Measurements from ENCODE around the gene ZNF557. TPM values are rescaled to one million over a fixed set of nuclear protein-coding genes. Genes with fewer than 3 reads are reported as not detected.

ZNF557 gene
- total RNA-seq, 2 experiments from 2014 or later = 6.2 to 7.7 TPM

DNA sequence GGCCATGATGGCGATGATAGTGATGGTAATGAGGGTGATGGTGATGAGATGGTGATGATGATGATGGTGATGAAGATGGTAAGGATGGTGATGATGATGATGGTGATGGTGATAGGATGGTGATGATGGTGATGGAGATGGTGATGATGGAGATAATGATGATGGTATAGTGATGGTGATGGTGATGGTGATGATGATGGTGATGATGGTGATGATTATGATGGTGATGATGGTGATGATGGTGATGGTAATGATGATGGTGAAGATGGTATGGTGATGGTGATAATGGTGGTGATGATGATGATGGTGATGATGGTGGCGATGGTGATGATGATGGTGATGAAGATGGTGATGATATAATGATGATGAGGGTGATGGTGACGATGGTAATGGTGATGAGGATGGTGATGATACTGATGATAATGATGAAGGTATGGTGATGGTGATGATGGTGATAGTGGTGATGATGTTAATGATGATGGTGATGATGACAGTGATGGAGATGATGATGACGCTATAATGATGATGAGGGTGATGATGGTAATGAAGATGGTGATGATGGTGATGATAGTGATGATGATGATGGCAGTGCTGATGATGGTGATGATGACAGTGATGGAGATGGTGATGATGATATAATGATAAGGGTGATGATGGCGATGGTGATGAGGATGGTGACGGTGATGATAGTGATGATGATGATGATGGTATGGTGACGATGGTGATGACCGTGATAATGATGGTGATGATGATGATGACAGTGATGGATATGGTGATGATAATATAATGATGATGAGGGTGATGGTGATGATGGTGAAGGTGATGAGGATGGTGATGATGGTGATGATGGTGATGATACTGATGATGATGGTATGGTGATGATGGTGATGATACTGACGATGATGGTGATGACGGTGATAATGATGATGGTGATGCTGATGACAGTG lies 37.5 kb downstream of the ZNF557 start:
- Mint-ChIP-seq H3K36me3 (ENCODE audit: low read depth) (no peaks in the 10 kb centered on the region), H3K27me3 (no peaks in the 10 kb centered on the region), H3K4me3 (no peak overlapping the region), H3K27ac (no peak overlapping the region), H3K4me1 (ENCODE audit: low read depth) (peaks cover 3% of the 10 kb centered on the region), H3K9me3 (no peaks in the 10 kb centered on the region)
- ChIA-PET CTCF (no interaction called here), POLR2A (no interaction called here)
- no peak for DNase-seq
- intact Hi-C loops (cut with micrococcal nuclease) = no loop called here
- TF ChIP-seq, protein P1, sequence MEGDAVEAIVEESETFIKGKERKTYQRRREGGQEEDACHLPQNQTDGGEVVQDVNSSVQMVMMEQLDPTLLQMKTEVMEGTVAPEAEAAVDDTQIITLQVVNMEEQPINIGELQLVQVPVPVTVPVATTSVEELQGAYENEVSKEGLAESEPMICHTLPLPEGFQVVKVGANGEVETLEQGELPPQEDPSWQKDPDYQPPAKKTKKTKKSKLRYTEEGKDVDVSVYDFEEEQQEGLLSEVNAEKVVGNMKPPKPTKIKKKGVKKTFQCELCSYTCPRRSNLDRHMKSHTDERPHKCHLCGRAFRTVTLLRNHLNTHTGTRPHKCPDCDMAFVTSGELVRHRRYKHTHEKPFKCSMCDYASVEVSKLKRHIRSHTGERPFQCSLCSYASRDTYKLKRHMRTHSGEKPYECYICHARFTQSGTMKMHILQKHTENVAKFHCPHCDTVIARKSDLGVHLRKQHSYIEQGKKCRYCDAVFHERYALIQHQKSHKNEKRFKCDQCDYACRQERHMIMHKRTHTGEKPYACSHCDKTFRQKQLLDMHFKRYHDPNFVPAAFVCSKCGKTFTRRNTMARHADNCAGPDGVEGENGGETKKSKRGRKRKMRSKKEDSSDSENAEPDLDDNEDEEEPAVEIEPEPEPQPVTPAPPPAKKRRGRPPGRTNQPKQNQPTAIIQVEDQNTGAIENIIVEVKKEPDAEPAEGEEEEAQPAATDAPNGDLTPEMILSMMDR (IDR thresholded peaks at IDR 0.05) = no peak
- ATAC-seq = no peak

DNA sequence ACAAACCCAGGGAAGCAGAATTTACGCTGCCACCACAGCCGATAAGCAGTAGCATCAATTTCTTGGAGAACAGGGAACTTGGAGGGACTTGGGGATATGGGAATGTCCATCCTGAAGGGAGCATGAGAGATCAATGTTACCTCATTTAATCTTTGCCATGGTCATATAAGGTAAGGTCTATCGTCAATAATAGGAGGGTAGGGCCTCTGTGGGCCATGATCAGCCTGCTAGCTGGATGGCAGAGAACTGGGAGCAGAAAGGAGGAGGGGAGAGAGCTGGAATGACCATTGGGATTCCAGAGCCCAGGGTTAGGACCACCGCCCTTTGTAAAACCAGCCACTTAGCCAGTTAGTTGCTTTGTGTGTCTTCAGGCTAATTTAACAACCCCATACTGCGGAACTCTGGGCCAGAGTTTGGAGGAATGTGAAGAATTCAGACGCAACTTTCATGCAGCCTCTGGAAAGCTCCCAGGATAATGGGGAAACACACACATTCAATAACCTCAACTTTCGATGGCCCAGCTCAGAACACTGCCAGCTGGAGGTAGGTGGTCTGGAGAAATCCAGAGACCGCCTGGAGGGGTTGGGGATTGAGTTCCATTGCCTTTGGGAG lies 40.3 kb downstream of the ZNF557 start:
- H3K27ac Mint-ChIP-seq = no peak overlapping the region
- TF ChIP-seq, protein P1 (IDR thresholded peaks at IDR 0.05) = no peak
- no peaks in the 10 kb centered on the region for H3K27me3 Mint-ChIP-seq
- no peaks in the 10 kb centered on the region for H3K9me3 Mint-ChIP-seq
- CTCF ChIA-PET = interaction anchor here (1.2 kb wide), 1 partner anchor 230 kb away, joined by 3 read pairs; no protein-coding TSS in a partner anchor
- POLR2A ChIA-PET = no interaction called here
- no peaks in the 10 kb centered on the region for H3K36me3 Mint-ChIP-seq (ENCODE audit: low read depth)
- intact Hi-C loops (cut with micrococcal nuclease) = no loop called here
- DNase-seq (no peak), ATAC-seq (no peak)
- no peak overlapping the region for H3K4me3 Mint-ChIP-seq
- H3K4me1 Mint-ChIP-seq (ENCODE audit: low read depth) = no peaks in the 10 kb centered on the region

DNA sequence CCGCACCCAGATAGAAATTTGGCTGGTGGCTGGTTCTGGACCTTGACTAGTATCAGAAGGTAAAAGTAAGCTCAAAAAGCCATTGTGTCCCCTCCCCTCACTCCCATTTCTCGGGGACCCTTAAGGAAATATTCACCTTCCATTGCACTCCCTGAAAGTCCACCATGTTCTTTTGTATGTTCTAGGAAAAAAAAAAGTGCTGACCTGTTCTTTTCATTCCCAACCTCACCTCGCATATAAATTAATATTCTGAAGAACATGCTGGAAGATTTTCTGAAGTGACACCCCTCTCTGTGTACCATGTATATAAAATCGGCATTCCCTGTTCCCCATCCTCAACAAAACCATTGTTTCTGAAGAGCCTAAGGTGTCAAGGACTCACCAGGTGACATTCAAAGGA lies 43.2 kb downstream of the ZNF557 start:
- H3K4me1 Mint-ChIP-seq (ENCODE audit: low read depth) = no peaks in the 10 kb centered on the region

DNA sequence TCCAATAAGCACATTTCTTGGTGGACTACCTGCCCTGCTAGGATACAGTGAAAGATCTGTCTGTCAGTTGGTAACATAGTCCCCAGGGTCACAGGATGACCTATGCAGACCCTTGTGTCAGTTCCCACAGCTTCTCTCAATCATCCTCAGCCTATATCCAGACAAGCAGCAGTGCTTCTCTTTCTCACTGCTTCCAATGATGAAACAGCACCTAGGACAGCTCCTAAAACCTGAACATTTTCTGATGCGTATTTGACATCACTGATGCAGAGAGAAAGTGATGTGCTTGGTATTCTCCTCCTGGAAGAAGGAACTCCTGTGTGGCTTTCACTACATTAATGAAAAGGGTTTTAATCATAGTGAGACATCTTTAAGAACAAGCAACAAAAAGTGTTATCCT lies 43.7 kb downstream of the ZNF557 start:
- Mint-ChIP-seq H3K27me3 (no peaks in the 10 kb centered on the region), H3K36me3 (ENCODE audit: low read depth) (no peaks in the 10 kb centered on the region), H3K4me1 (ENCODE audit: low read depth) (no peaks in the 10 kb centered on the region), H3K4me3 (no peak overlapping the region), H3K9me3 (no peaks in the 10 kb centered on the region), H3K27ac (no peak overlapping the region)
- TF ChIP-seq, protein P1 (IDR thresholded peaks at IDR 0.05) = no peak
- no peak for ATAC-seq
- no peak for DNase-seq
- intact Hi-C loops (cut with micrococcal nuclease) = no loop called here
- CTCF ChIA-PET = interaction anchor here (1.2 to 2.6 kb wide), 3 partner anchors 11 to 254 kb away, joined by 4 to 6 read pairs (median 5); no protein-coding TSS in a partner anchor
- POLR2A ChIA-PET = no interaction called here

More for the DNA sequence above, 43.2 kb downstream of the ZNF557 start:
- Mint-ChIP-seq H3K36me3 (ENCODE audit: low read depth) (no peaks in the 10 kb centered on the region), H3K9me3 (no peaks in the 10 kb centered on the region), H3K4me3 (no peak overlapping the region), H3K27me3 (no peaks in the 10 kb centered on the region), H3K27ac (no peak overlapping the region)
- TF ChIP-seq, protein P1 (IDR thresholded peaks at IDR 0.05) = no peak
- ATAC-seq (no peak), DNase-seq (no peak)
- intact Hi-C loops (cut with micrococcal nuclease) = no loop called here
- CTCF ChIA-PET = interaction anchor here (1.2 to 2.6 kb wide), 3 partner anchors 11 to 255 kb away, joined by 4 to 6 read pairs (median 5); no protein-coding TSS in a partner anchor
- POLR2A ChIA-PET = no interaction called here

DNA sequence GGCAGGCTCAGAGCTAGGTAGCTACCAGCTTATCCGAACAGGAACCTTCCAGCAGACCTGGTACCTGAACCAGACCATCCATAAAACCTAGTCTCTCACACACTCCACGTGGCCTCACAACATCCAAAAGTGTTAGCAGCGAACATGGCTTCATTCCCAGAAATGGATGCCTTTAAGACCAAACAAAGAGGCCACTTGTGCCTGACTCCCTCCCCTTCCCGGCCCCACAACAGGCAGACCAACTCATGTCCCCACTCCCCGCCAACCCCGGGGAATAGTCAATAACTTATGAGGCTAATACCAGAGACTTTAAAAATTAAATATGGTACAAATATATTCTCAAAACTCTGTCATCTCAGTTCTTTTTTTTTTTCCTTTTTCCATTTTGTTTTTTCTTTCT lies 46.2 kb downstream of the ZNF557 start:
- Mint-ChIP-seq H3K27me3 (no peaks in the 10 kb centered on the region), H3K4me1 (ENCODE audit: low read depth) (no peaks in the 10 kb centered on the region), H3K36me3 (ENCODE audit: low read depth) (no peaks in the 10 kb centered on the region), H3K4me3 (no peak overlapping the region), H3K27ac (no peak overlapping the region), H3K9me3 (no peaks in the 10 kb centered on the region)
- DNase-seq = no peak
- ChIA-PET POLR2A (no interaction called here), CTCF (interaction anchor here (0.9 kb wide), 1 partner anchor 13 kb away, joined by 3 read pairs; no protein-coding TSS in a partner anchor)
- TF ChIP-seq, protein P1 (IDR thresholded peaks at IDR 0.05) = no peak
- intact Hi-C loops (cut with micrococcal nuclease) = no loop called here
- ATAC-seq = no peak

All from activated CD8-positive, alpha-beta T cell treated with anti-CD3 and anti-CD28 coated beads for 36 hours (primary cell).